Measurements from ENCODE around the gene NCMAP. TPM values are rescaled to one million over a fixed set of nuclear protein-coding genes. Genes with fewer than 3 reads are reported as not detected.

Gene NCMAP
- total and polyA plus RNA-seq, 2 of the 8 experiments (the other 6 are each of a cell fraction or from before 2014, with no cell fraction given): 0.21 to 0.39 TPM

DNA sequence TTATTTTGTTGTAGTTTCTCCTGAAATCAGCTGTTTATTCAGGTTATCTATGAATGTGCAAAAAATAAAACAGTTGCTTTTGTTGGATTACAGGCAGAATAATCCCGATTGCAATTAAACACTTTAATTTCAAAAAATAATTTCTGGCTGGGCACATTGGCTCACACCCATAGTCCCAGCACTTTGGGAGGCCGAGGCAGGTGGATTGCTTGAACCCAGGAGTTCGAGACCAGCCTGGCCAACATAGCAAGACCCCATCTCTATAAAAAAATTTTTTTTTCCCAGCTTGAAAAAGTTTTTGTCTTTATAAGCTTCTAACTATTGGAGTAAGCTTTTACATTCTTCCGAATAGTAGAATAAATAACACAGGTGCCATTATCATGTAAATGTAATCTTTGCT lies 38.0 kb upstream of the NCMAP start:
- DNase-seq (ENCODE audit: low read depth in 1 of 2, low spot score in 2 of 2): no peak
- FAIRE-seq: no peak
- TF ChIP-seq YY1 (IDR thresholded peaks at IDR 0.05; ENCODE audit: low read depth, low read length) (no peak), CTBP2 (IDR thresholded peaks at IDR 0.05; ENCODE audit: borderline replicate concordance, insufficient read depth, insufficient read length, low read length) (no peak), RFX5 (IDR thresholded peaks at IDR 0.05; ENCODE audit: borderline replicate concordance, low read depth, low read length) (no peak), SRF (IDR thresholded peaks at IDR 0.05; ENCODE audit: low read depth, low read length) (no peak), CEBPB (IDR thresholded peaks at IDR 0.05; ENCODE audit: low read depth, low read length) (no peak), RAD21 (IDR thresholded peaks at IDR 0.05 in 1 of 2, conservative IDR thresholded peaks at IDR 0.05 in 1 of 2; ENCODE audit: low read depth in 2 of 2, low read length in 2 of 2) (no peak), PHF8 (conservative IDR thresholded peaks at IDR 0.05; ENCODE audit: low read depth, low read length) (no peak), KDM1A (IDR thresholded peaks at IDR 0.05; ENCODE audit: borderline replicate concordance, low read length) (no peak), SP1 (IDR thresholded peaks at IDR 0.05; ENCODE audit: low read depth, low read length) (no peak), SIRT6 (IDR thresholded peaks at IDR 0.05; ENCODE audit: low read length) (no peak), POLR2A (IDR thresholded peaks at IDR 0.05; ENCODE audit: control extremely low read depth in 1 of 2, low read depth in 2 of 2, low read length in 2 of 2) (no peak)
- TF ChIP-seq, protein P1, sequence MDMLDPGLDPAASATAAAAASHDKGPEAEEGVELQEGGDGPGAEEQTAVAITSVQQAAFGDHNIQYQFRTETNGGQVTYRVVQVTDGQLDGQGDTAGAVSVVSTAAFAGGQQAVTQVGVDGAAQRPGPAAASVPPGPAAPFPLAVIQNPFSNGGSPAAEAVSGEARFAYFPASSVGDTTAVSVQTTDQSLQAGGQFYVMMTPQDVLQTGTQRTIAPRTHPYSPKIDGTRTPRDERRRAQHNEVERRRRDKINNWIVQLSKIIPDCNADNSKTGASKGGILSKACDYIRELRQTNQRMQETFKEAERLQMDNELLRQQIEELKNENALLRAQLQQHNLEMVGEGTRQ (IDR thresholded peaks at IDR 0.05; ENCODE audit: low read length): no peak

More for the DNA sequence above, 38.0 kb upstream of the NCMAP start:
- Histone ChIP-seq H4K20me1 (replicated peaks in 1 of 2; ENCODE audit: control insufficient read depth in 1 of 2, insufficient read depth in 2 of 2, low read length in 2 of 2) (no peaks in the 10 kb centered on the region), H2AFZ (ENCODE audit: low read length) (no peak overlapping the region), H3K79me1 (ENCODE audit: low read depth, low read length) (no peaks in the 10 kb centered on the region), H2BK120ac (replicated peaks; ENCODE audit: low read depth, low read length) (no peak overlapping the region), H2BK20ac (ENCODE audit: low read length) (no peak overlapping the region), H3K27me3 (replicated peaks in 1 of 4; ENCODE audit: control insufficient read depth in 3 of 4, extremely low read depth in 1 of 4, insufficient read depth in 3 of 4, low read length in 3 of 4) (no peaks in the 10 kb centered on the region; a peak in 1 of 7 replicates), H3K14ac (ENCODE audit: insufficient read length) (no peak overlapping the region), H3K4me3 (ENCODE audit: extremely low read depth in 1 of 4, insufficient read depth in 2 of 4, low read depth in 3 of 4, low read length in 4 of 4) (no peak overlapping the region), H2BK12ac (ENCODE audit: low read depth, low read length) (no peak overlapping the region), H4K8ac (ENCODE audit: extremely low read depth, insufficient read depth, low read length) (no peak overlapping the region), H4K5ac (ENCODE audit: insufficient read length, low read depth, low read length) (no peak overlapping the region), H3K9ac (replicated peaks in 1 of 4; ENCODE audit: extremely low read depth in 1 of 4, low read depth in 3 of 4, low read length in 3 of 4) (no peak overlapping the region), H3K36me3 (ENCODE audit: control insufficient read depth in 2 of 4, insufficient read depth in 4 of 4, low read length in 3 of 4) (no peaks in the 10 kb centered on the region), H3K79me2 (ENCODE audit: control insufficient read depth in 1 of 2, insufficient read depth in 2 of 2, low read length in 2 of 2) (no peaks in the 10 kb centered on the region), H2AK5ac (ENCODE audit: low read depth, low read length) (no peak overlapping the region), H3K4me2 (ENCODE audit: insufficient read depth in 1 of 2, low read depth in 2 of 2, low read length in 2 of 2) (no peak overlapping the region), H2BK15ac (ENCODE audit: low read length) (no peak overlapping the region), H3K9me3 (ENCODE audit: insufficient read depth in 2 of 2, low read depth in 1 of 2, low read length in 1 of 2) (no peaks in the 10 kb centered on the region), H3K4ac (replicated peaks; ENCODE audit: insufficient read length, low read depth, low read length) (no peak overlapping the region), H3K27ac (ENCODE audit: low read depth, low read length) (no peak overlapping the region), H4K91ac (replicated peaks; ENCODE audit: insufficient read length, low read length) (no peak overlapping the region), H3K4me1 (replicated peaks in 1 of 4; ENCODE audit: control insufficient read depth in 3 of 4, insufficient read depth in 4 of 4, low read length in 3 of 4) (no peaks in the 10 kb centered on the region; a peak in 1 of 7 replicates), H3K23me2 (ENCODE audit: low read depth, low read length) (no peaks in the 10 kb centered on the region), H3K18ac (ENCODE audit: extremely low read depth, low read length) (no peak overlapping the region), H3K56ac (replicated peaks; ENCODE audit: insufficient read length, low read depth, low read length) (no peak overlapping the region), H2BK5ac (ENCODE audit: low read depth, low read length) (no peak overlapping the region), H3K23ac (ENCODE audit: insufficient read length) (no peak overlapping the region)
- 95% methylated on average over 4 of the region's 4 CpGs; no CpG with 5 or more reads in 1 of the 2 experiments for WGBS, 2 experiments (ENCODE audit: extremely low coverage in 1 of 2, insufficient coverage in 1 of 2, insufficient read length in 1 of 2, insufficient replicate concordance in 2 of 2, low coverage in 1 of 2, low lambda C conversion rate in 2 of 2, missing lambda C conversion rate in 1 of 2)
- CTCF ChIA-PET (ENCODE audit: partially characterized antibody): interaction anchor here (0.6 to 10.9 kb wide), 5 partner anchors 10 to 208 kb away, joined by 3 to 85 read pairs (median 3); no protein-coding TSS in a partner anchor
- POLR2A ChIA-PET (ENCODE audit: partially characterized antibody): no interaction called here

Measured in H1 (cell line).